HG03095 (cell line): Measurements from ENCODE around the gene SERPINA9.
"Not testable (repeated sequence)": the region's sequence is repeated elsewhere in the genome, so short reads cannot be mapped to it uniquely, and the experiment has no call there.

Source experiments
- ATAC-seq: cut with Tn5 transposase; IDR thresholded peaks from one replicate; pipeline ENCODE4 v1.9.1; 2021; ENCODE audit warnings: moderate library complexity; ENCODE audit not compliant: unreplicated experiment

The SERPINA9 gene

GRCh38 chr14:94476023-94476422, at the start of gene SERPINA9:
TSS of gene SERPINA9 (minus strand) at chr14:94476197. CDS start at chr14:94469840, 6,357 bp downstream.
- no peak for ATAC-seq

- ATAC-seq = no peak
Measured at GRCh38 chr14:94524093-94524492, 48.1 kb upstream of the SERPINA9 start.

- no peak for ATAC-seq
Measured at GRCh38 chr14:94523265-94523664, 47.3 kb upstream of the SERPINA9 start.

GRCh38 chr14:94522115-94522724, 46.2 kb upstream of the SERPINA9 start:
- no peak for ATAC-seq

- ATAC-seq = no peak
Measured at GRCh38 chr14:94521375-94522114, 45.5 kb upstream of the SERPINA9 start.

GRCh38 chr14:94517641-94518257, 41.8 kb upstream of the SERPINA9 start:
- ATAC-seq = no peak

- ATAC-seq = no peak
Measured at GRCh38 chr14:94517248-94517640, 41.2 kb upstream of the SERPINA9 start.

GRCh38 chr14:94515856-94516255, 39.9 kb upstream of the SERPINA9 start:
- ATAC-seq = no peak

GRCh38 chr14:94515426-94515825, 39.4 kb upstream of the SERPINA9 start:
- ATAC-seq = no peak

- no peak for ATAC-seq
Measured at GRCh38 chr14:94514351-94514750, 38.4 kb upstream of the SERPINA9 start.

- not testable (repeated sequence) for ATAC-seq
Measured at GRCh38 chr14:94510481-94510880, 34.5 kb upstream of the SERPINA9 start.

- no peak for ATAC-seq
Measured at GRCh38 chr14:94509356-94509755, 33.4 kb upstream of the SERPINA9 start, which contains the start of gene SERPINA12. TSS of gene SERPINA12 (minus strand) at chr14:94509469. CDS start at chr14:94498397, 11,072 bp downstream.

- ATAC-seq = no peak
Measured at GRCh38 chr14:94505641-94506040, 29.6 kb upstream of the SERPINA9 start.

- ATAC-seq = no peak
Measured at GRCh38 chr14:94505206-94505605, 29.2 kb upstream of the SERPINA9 start.

- ATAC-seq = no peak
Measured at GRCh38 chr14:94501588-94502516, 25.9 kb upstream of the SERPINA9 start.

GRCh38 chr14:94500264-94500663, 24.3 kb upstream of the SERPINA9 start:
- no peak for ATAC-seq

- no peak for ATAC-seq
Measured at GRCh38 chr14:94499673-94500072, 23.7 kb upstream of the SERPINA9 start.

GRCh38 chr14:94498215-94498614, 22.2 kb upstream of the SERPINA9 start:
- ATAC-seq = no peak

GRCh38 chr14:94494085-94494484, 18.1 kb upstream of the SERPINA9 start:
- ATAC-seq = no peak

GRCh38 chr14:94491511-94491910, 15.5 kb upstream of the SERPINA9 start:
- no peak for ATAC-seq

- no peak for ATAC-seq
Measured at GRCh38 chr14:94489336-94489735, 13.3 kb upstream of the SERPINA9 start.
